Liver (tissue), 9 donors: ENCODE measurements around the gene GSX2. TPM values are rescaled to one million over a fixed set of nuclear protein-coding genes. Genes with fewer than 3 reads are reported as not detected.

Experiments used
- DNase-seq: peaks from one replicate; pipeline ENCODE4 v3.0.0-alpha.2; 2017; ENCODE audit warnings: low spot score
- H3K27ac ChIP-seq, 2 donors: one replicate each; pipeline ENCODE4 v1.7.0; 2013; ENCODE audit warnings: inconsistent platforms in 2 of 2, low read length in 2 of 2, control low read depth in 1 of 2, low read depth in 1 of 2, mild to moderate bottlenecking in 1 of 2
- H3K27me3 ChIP-seq, 4 donors: one replicate each; pipeline versions ENCODE4 v1.6.1 to v1.7.0; 2013; ENCODE audit warnings: low read length in 3 of 4, inconsistent platforms in 1 of 4, mild to moderate bottlenecking in 1 of 4, moderate library complexity in 1 of 4; ENCODE audit not compliant: control insufficient read depth in 4 of 4, insufficient read depth in 4 of 4
- H3K36me3 ChIP-seq, 4 donors: one replicate each; pipeline versions ENCODE4 v1.6.1 to v1.7.0; 2013; ENCODE audit warnings: low read length in 3 of 4, mild to moderate bottlenecking in 3 of 4, low read depth in 1 of 4, moderate library complexity in 1 of 4; ENCODE audit not compliant: control insufficient read depth in 4 of 4, insufficient read depth in 3 of 4
- H3K4me1 ChIP-seq, 4 donors: one replicate each; pipeline versions ENCODE4 v1.6.1 to v1.7.0; 2013; ENCODE audit warnings: low read length in 3 of 4, mild to moderate bottlenecking in 3 of 4, moderate library complexity in 1 of 4; ENCODE audit not compliant: control insufficient read depth in 4 of 4, insufficient read depth in 4 of 4
- H3K4me3 ChIP-seq, 3 donors: one replicate each; pipeline versions ENCODE4 v1.6.1 to v1.7.0; 2013; ENCODE audit warnings: low read length in 3 of 3, control low read depth in 1 of 3, low read depth in 1 of 3, mild to moderate bottlenecking in 1 of 3
- H3K9ac ChIP-seq, 2 donors: one replicate each; pipeline ENCODE4 v1.7.0; 2013; ENCODE audit warnings: low read length in 2 of 2, mild to moderate bottlenecking in 2 of 2, moderate library complexity in 2 of 2, control low read depth in 1 of 2, low read depth in 1 of 2
- H3K9me3 ChIP-seq, 4 donors: one replicate each; pipeline versions ENCODE4 v1.6.1 to v1.7.0; 2013; ENCODE audit warnings: low read length in 3 of 4; ENCODE audit not compliant: control insufficient read depth in 4 of 4
- EGR1 ChIP-seq, 2 donors: IDR thresholded peaks; 2 replicates each; pipeline ENCODE4 v1.6.1; 2016 to 2018; ENCODE audit warnings: antibody characterized with exemption in 2 of 2, low read depth in 2 of 2
- FOXA2 ChIP-seq: IDR thresholded peaks from 2 replicates; pipeline ENCODE4 v1.6.1; 2016; ENCODE audit warnings: antibody characterized with exemption
- GABPA ChIP-seq, 2 donors: IDR thresholded peaks in 1 of 2; conservative IDR thresholded peaks in 1 of 2; 2 replicates each; pipeline ENCODE4 v1.6.1; 2016; ENCODE audit warnings: antibody characterized with exemption in 2 of 2, mild to moderate bottlenecking in 1 of 2, moderate library complexity in 1 of 2
- HNF4A ChIP-seq, 2 donors: conservative IDR thresholded peaks; 2 replicates each; pipeline ENCODE4 v1.6.1; 2016; ENCODE audit warnings: antibody characterized with exemption in 2 of 2, mild to moderate bottlenecking in 2 of 2
- JUND ChIP-seq, 2 donors: IDR thresholded peaks; 2 replicates each; pipeline ENCODE4 v1.6.1; 2016; ENCODE audit warnings: antibody characterized with exemption in 2 of 2
- RAD21 ChIP-seq, 2 donors: IDR thresholded peaks; 2 replicates each; pipeline ENCODE4 v1.6.1; 2016; ENCODE audit warnings: antibody characterized with exemption in 2 of 2, mild to moderate bottlenecking in 2 of 2
- SP1 ChIP-seq: IDR thresholded peaks from 2 replicates; pipeline ENCODE4 v1.6.1; 2018; ENCODE audit warnings: antibody characterized with exemption, mild to moderate bottlenecking
- WGBS: extraction: QIAGEN DNeasy Blood & Tissue Kit; methylation state at CpG from one replicate; pipeline ENCODE4 v1.1.7; 2013; 5-methylcytosine and 5-hydroxymethylcytosine counted together
- polyA plus RNA-seq, 2 donors: library from polyadenylated mRNA; stranded (reverse) in 1 of 2; unstranded in 1 of 2; fragments of 200-250 nt in 1 of 2; fragments of >200 nt in 1 of 2; fragmentation: Nextera tagmentation in 1 of 2; extraction: Ambion mirVana in 1 of 2; gene quantifications; one replicate each; pipeline versions ENCODE4 v1.2.1 to v1.2.3, GENCODE V29; 2013 to 2015
- total RNA-seq, 2 donors: library from RNA; depleted of rRNA; stranded (reverse); fragments of >200 nt; gene quantifications; one replicate each; pipeline ENCODE4 v1.2.3, GENCODE V29; 2014
- TF ChIP-seq, protein P1 (sequence below): IDR thresholded peaks from 2 replicates; pipeline ENCODE4 v1.6.1; 2016; ENCODE audit warnings: antibody characterized with exemption
- TF ChIP-seq, protein P2 (sequence below): IDR thresholded peaks from 2 replicates; pipeline ENCODE4 v1.6.1; 2016; ENCODE audit warnings: antibody characterized with exemption
- TF ChIP-seq, protein P3 (sequence below): IDR thresholded peaks from 2 replicates; pipeline ENCODE4 v1.6.1; 2016; ENCODE audit warnings: antibody characterized with exemption, mild to moderate bottlenecking
- TF ChIP-seq, protein P4 (sequence below): fragments of 150-350 bp; IDR thresholded peaks from 2 replicates; pipeline ENCODE4 v1.5.1; 2017; ENCODE audit warnings: improper control_type of control experiment, low read depth, low read length; ENCODE audit not compliant: missing input control
- TF ChIP-seq, protein P5 (sequence below): IDR thresholded peaks from 2 replicates; pipeline ENCODE4 v1.6.1; 2016; ENCODE audit warnings: antibody characterized with exemption
- donor health status: healthy.
- donor health status: healthy.
- donor health status: healthy.
- donor health status: healthy.
- donor health status: healthy.

Gene GSX2
- total and polyA plus RNA-seq, 4 donors, result not detected

DNA sequence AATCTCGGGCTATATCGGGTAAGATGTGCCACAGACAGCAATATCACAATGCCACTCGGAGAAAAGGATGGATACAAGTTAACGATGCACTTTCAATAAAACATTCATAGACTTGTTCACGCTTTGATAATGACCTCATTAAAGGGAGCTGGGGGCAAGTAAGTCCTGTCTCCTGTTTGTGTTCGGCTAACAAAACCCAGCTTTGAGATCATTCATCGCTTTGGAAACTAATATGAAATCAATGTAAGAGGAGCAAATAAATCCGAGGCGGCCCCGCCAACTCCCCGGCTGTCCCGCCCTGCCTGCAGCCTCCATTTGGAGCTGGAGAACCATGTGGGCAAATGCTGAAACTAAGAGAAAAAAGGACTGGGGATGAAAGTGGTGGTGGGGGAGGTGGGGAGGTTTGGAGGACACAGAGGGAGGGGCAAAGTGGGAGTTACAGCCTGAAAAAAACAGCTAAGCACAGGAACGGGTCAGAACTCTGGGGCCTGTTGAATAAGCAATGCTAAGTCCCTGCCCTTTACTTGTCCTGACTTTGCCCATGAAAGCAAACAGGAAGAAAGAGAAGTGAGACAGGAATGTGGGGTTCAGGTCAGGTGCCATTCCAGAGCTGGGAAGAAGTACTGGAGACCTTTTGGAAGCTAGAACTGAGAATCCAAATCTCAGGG, 3.5 kb upstream of the GSX2 start:
- DNase-seq, result no peak
- Histone ChIP-seq H3K27ac (no peak overlapping the region), H3K27me3 (peaks cover 0 to 23% (median 3%) of the 10 kb centered on the region in 4 donors), H3K36me3 (no peaks in the 10 kb centered on the region), H3K4me3 (no peak overlapping the region), H3K4me1 (peaks cover 13 to 37% (median 27%) of the 10 kb centered on the region in 4 donors), H3K9me3 (no peaks in the 10 kb centered on the region), H3K9ac (no peak overlapping the region)
- TF ChIP-seq HNF4A (conservative IDR thresholded peaks at IDR 0.05) (no peak), FOXA2 (no peak), JUND (IDR thresholded peaks at IDR 0.05) (no peak)
- TF ChIP-seq, protein P1, sequence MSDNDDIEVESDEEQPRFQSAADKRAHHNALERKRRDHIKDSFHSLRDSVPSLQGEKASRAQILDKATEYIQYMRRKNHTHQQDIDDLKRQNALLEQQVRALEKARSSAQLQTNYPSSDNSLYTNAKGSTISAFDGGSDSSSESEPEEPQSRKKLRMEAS, result no peak
- TF ChIP-seq, protein P2, sequence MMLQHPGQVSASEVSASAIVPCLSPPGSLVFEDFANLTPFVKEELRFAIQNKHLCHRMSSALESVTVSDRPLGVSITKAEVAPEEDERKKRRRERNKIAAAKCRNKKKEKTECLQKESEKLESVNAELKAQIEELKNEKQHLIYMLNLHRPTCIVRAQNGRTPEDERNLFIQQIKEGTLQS, result no peak
- TF ChIP-seq, protein P3, sequence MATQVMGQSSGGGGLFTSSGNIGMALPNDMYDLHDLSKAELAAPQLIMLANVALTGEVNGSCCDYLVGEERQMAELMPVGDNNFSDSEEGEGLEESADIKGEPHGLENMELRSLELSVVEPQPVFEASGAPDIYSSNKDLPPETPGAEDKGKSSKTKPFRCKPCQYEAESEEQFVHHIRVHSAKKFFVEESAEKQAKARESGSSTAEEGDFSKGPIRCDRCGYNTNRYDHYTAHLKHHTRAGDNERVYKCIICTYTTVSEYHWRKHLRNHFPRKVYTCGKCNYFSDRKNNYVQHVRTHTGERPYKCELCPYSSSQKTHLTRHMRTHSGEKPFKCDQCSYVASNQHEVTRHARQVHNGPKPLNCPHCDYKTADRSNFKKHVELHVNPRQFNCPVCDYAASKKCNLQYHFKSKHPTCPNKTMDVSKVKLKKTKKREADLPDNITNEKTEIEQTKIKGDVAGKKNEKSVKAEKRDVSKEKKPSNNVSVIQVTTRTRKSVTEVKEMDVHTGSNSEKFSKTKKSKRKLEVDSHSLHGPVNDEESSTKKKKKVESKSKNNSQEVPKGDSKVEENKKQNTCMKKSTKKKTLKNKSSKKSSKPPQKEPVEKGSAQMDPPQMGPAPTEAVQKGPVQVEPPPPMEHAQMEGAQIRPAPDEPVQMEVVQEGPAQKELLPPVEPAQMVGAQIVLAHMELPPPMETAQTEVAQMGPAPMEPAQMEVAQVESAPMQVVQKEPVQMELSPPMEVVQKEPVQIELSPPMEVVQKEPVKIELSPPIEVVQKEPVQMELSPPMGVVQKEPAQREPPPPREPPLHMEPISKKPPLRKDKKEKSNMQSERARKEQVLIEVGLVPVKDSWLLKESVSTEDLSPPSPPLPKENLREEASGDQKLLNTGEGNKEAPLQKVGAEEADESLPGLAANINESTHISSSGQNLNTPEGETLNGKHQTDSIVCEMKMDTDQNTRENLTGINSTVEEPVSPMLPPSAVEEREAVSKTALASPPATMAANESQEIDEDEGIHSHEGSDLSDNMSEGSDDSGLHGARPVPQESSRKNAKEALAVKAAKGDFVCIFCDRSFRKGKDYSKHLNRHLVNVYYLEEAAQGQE, result no peak
- TF ChIP-seq, protein P4, sequence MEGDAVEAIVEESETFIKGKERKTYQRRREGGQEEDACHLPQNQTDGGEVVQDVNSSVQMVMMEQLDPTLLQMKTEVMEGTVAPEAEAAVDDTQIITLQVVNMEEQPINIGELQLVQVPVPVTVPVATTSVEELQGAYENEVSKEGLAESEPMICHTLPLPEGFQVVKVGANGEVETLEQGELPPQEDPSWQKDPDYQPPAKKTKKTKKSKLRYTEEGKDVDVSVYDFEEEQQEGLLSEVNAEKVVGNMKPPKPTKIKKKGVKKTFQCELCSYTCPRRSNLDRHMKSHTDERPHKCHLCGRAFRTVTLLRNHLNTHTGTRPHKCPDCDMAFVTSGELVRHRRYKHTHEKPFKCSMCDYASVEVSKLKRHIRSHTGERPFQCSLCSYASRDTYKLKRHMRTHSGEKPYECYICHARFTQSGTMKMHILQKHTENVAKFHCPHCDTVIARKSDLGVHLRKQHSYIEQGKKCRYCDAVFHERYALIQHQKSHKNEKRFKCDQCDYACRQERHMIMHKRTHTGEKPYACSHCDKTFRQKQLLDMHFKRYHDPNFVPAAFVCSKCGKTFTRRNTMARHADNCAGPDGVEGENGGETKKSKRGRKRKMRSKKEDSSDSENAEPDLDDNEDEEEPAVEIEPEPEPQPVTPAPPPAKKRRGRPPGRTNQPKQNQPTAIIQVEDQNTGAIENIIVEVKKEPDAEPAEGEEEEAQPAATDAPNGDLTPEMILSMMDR, result no peak
- WGBS, result 49% methylated on average over 13 of the region's 13 CpGs

DNA sequence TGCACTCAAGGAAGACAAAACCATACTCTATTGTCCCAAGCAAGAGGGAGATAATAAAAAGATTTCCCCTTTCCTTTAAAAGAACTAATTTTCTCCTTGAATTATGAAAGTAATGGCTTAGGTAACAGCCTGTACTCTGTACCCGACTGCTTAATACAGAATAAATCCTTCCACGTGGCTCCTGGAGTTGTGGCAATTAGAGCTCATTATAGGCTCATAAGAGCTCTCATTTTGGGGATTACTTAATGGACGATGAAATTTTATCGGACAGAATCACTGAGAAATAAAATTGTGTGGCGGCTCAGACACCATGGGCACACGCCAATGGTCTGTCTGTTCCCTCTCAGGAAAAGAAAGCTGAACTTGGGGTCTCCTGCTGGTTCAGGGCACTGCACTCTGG, 2.8 kb upstream of the GSX2 start:
- DNase-seq, result no peak
- H3K27ac ChIP-seq, result no peak overlapping the region
- peaks cover 13 to 34% (median 27%) of the 10 kb centered on the region in 4 donors for H3K4me1 ChIP-seq
- peaks cover 0 to 28% (median 4%) of the 10 kb centered on the region in 4 donors for H3K27me3 ChIP-seq
- no peak for TF ChIP-seq SP1
- TF ChIP-seq GABPA (IDR thresholded peaks at IDR 0.05 in 1 of 2, conservative IDR thresholded peaks at IDR 0.05 in 1 of 2), result no peak
- no peaks in the 10 kb centered on the region for H3K9me3 ChIP-seq
- WGBS, result 61% methylated on average over 6 of the region's 6 CpGs
- H3K36me3 ChIP-seq, result no peaks in the 10 kb centered on the region
- no peak overlapping the region for H3K9ac ChIP-seq
- no peak overlapping the region for H3K4me3 ChIP-seq

DNA sequence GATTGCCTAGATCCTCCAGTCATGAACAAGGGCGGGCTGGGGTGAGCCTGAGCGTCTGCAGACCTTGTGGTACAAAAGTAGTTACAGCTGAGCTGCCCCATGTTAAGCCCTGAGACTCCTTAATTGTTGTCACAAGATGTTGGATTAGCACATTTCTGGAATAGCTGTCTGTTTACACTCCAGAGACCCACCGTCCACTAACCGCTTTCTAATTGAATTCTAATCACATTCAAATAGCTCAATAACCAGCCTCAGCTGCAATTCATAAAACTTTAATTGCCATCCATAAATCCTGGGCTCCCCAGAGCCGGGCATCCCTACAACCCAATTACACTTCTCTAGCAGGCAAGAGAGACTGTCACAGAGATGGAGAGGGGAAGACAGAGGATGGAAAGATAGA, 1.6 kb upstream of the GSX2 start:
- Histone ChIP-seq H3K9ac (no peak overlapping the region), H3K4me1 (peaks cover 13 to 32% (median 25%) of the 10 kb centered on the region in 4 donors), H3K36me3 (no peaks in the 10 kb centered on the region), H3K9me3 (no peaks in the 10 kb centered on the region), H3K4me3 (no peak overlapping the region), H3K27ac (no peak overlapping the region), H3K27me3 (peaks cover 0 to 28% (median 8%) of the 10 kb centered on the region in 4 donors)
- WGBS, result 36% methylated on average over 5 of the region's 5 CpGs
- no peak for DNase-seq
- TF ChIP-seq, protein P5, sequence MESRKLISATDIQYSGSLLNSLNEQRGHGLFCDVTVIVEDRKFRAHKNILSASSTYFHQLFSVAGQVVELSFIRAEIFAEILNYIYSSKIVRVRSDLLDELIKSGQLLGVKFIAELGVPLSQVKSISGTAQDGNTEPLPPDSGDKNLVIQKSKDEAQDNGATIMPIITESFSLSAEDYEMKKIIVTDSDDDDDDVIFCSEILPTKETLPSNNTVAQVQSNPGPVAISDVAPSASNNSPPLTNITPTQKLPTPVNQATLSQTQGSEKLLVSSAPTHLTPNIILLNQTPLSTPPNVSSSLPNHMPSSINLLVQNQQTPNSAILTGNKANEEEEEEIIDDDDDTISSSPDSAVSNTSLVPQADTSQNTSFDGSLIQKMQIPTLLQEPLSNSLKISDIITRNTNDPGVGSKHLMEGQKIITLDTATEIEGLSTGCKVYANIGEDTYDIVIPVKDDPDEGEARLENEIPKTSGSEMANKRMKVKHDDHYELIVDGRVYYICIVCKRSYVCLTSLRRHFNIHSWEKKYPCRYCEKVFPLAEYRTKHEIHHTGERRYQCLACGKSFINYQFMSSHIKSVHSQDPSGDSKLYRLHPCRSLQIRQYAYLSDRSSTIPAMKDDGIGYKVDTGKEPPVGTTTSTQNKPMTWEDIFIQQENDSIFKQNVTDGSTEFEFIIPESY, result no peak
- TF ChIP-seq EGR1 (IDR thresholded peaks at IDR 0.05; ENCODE audit: low read depth in 2 of 2), result no peak
- TF ChIP-seq, protein P2, result no peak
- TF ChIP-seq RAD21 (IDR thresholded peaks at IDR 0.05), result no peak
